HG02610 (cell line): Measurements from ENCODE around the gene NALCN.

Experiments
- ATAC-seq: cut with Tn5 transposase; IDR thresholded peaks from one replicate; pipeline ENCODE4 v1.9.1; 2021; ENCODE audit warnings: mild to moderate bottlenecking, moderate library complexity; ENCODE audit not compliant: unreplicated experiment

NALCN gene

GRCh38 chr13:101144808-101145419, 271.4 kb downstream of the NALCN start:
- ATAC-seq = peak; percentile 63

GRCh38 chr13:101140936-101141335, 275.4 kb downstream of the NALCN start:
- ATAC-seq = no peak

- ATAC-seq = no peak
Observed at GRCh38 chr13:101140087-101140770, 276.1 kb downstream of the NALCN start.

GRCh38 chr13:101139081-101139480, 277.2 kb downstream of the NALCN start:
- no peak for ATAC-seq

- peak; percentile 83 for ATAC-seq
Observed at GRCh38 chr13:101127741-101128353, 288.5 kb downstream of the NALCN start.

GRCh38 chr13:101123028-101123427, 293.3 kb downstream of the NALCN start:
- ATAC-seq = no peak

GRCh38 chr13:101121608-101122007, 294.7 kb downstream of the NALCN start:
- no peak for ATAC-seq

GRCh38 chr13:101120007-101120406, 296.3 kb downstream of the NALCN start:
- no peak for ATAC-seq

GRCh38 chr13:101116826-101117225, 299.5 kb downstream of the NALCN start:
- ATAC-seq = no peak

GRCh38 chr13:101116341-101116740, 300.0 kb downstream of the NALCN start:
- no peak for ATAC-seq

GRCh38 chr13:101115762-101116171, 300.5 kb downstream of the NALCN start:
- ATAC-seq = no peak

- ATAC-seq = no peak
Observed at GRCh38 chr13:101111894-101112293, 304.4 kb downstream of the NALCN start.

GRCh38 chr13:101109005-101109404, 307.3 kb downstream of the NALCN start:
- ATAC-seq = no peak

- no peak for ATAC-seq
Observed at GRCh38 chr13:101098873-101099272, 317.4 kb downstream of the NALCN start.

- no peak for ATAC-seq
Observed at GRCh38 chr13:101092985-101093384, 323.3 kb downstream of the NALCN start.

GRCh38 chr13:101090287-101090686, 326.0 kb downstream of the NALCN start:
- ATAC-seq = peak; percentile 54

- no peak for ATAC-seq
Observed at GRCh38 chr13:101085551-101085950, 330.8 kb downstream of the NALCN start.

- ATAC-seq = no peak
Observed at GRCh38 chr13:101082441-101082840, 333.9 kb downstream of the NALCN start.

- no peak for ATAC-seq
Observed at GRCh38 chr13:101080616-101081015, 335.7 kb downstream of the NALCN start.

- no peak for ATAC-seq
Observed at GRCh38 chr13:101065329-101065728, 351.0 kb downstream of the NALCN start.

GRCh38 chr13:101059793-101060192, 356.5 kb downstream of the NALCN start:
- no peak for ATAC-seq

- no peak for ATAC-seq
Observed at GRCh38 chr13:101058841-101059240, 357.5 kb downstream of the NALCN start.
